Measurements from ENCODE around the gene PTPN20. TPM values are rescaled to one million over a fixed set of nuclear protein-coding genes. Genes with fewer than 3 reads are reported as not detected.

Gene PTPN20
- total RNA-seq, 1 experiment from 2014 or later: not detected

- Histone ChIP-seq H3K18ac (ENCODE audit: insufficient read length, low read depth, low read length) (no peak overlapping the region), H2AFZ (ENCODE audit: low read length) (no peak overlapping the region), H3K9ac (ENCODE audit: extremely low read depth, insufficient read length, low read length) (no peak overlapping the region), H3K27ac (ENCODE audit: insufficient read length, low read depth, low read length) (no peak overlapping the region), H2BK120ac (ENCODE audit: low read depth, low read length, poor library complexity, severe bottlenecking) (no peak overlapping the region), H3K23me2 (ENCODE audit: insufficient read length, low read depth, low read length, poor library complexity, severe bottlenecking) (no peaks in the 10 kb centered on the region), H2BK5ac (ENCODE audit: insufficient read length, low read length) (no peak overlapping the region), H3T11ph (ENCODE audit: low read length) (no peak overlapping the region), H4K20me1 (ENCODE audit: control insufficient read depth, insufficient read depth, insufficient read length) (no peaks in the 10 kb centered on the region), H3K4me1 (ENCODE audit: insufficient read depth, low read length) (no peaks in the 10 kb centered on the region), H4K91ac (ENCODE audit: insufficient read length, low read depth, low read length) (no peak overlapping the region), H4K8ac (replicated peaks; ENCODE audit: insufficient read length, low read depth, low read length) (no peak overlapping the region), H2BK15ac (ENCODE audit: low read depth, low read length) (no peak overlapping the region), H4K5ac (ENCODE audit: insufficient read length, low read depth, low read length) (no peak overlapping the region), H2BK12ac (ENCODE audit: insufficient read length, low read depth, low read length) (no peak overlapping the region), H3K23ac (ENCODE audit: insufficient read length, low read depth, low read length) (no peak overlapping the region), H3K79me1 (ENCODE audit: insufficient read depth, low read depth, low read length, poor library complexity, severe bottlenecking) (no peaks in the 10 kb centered on the region), H3K27me3 (ENCODE audit: insufficient read depth, low read length) (no peaks in the 10 kb centered on the region), H3K4ac (ENCODE audit: low read depth, low read length) (no peak overlapping the region), H3K9me3 (ENCODE audit: control insufficient read depth, low read depth, low read length) (no peaks in the 10 kb centered on the region), H3K56ac (ENCODE audit: insufficient read length, low read depth, low read length) (no peak overlapping the region), H2AK5ac (ENCODE audit: insufficient read length, low read length) (no peak overlapping the region), H3K14ac (ENCODE audit: insufficient read depth, low read length) (no peak overlapping the region), H2BK20ac (ENCODE audit: low read depth, low read length, poor library complexity, severe bottlenecking) (no peak overlapping the region), H3K79me2 (ENCODE audit: insufficient read depth, low read length) (no peaks in the 10 kb centered on the region), H3K4me2 (ENCODE audit: insufficient read depth, insufficient read length, low read length) (no peak overlapping the region)
- Mint-ChIP-seq H3K4me1 (no peaks in the 10 kb centered on the region), H3K9me3 (no peaks in the 10 kb centered on the region), H3K27ac (no peak overlapping the region), H3K27me3 (ENCODE audit: low read depth) (peaks cover 9% of the 10 kb centered on the region), H3K4me3 (no peak overlapping the region), H3K36me3 (ENCODE audit: insufficient read depth in 1 of 3, low read depth in 3 of 3) (no peaks in the 10 kb centered on the region)
- TF ChIP-seq CTCF (conservative IDR thresholded peaks at IDR 0.05): no peak
- no CpG with 5 or more reads among the region's 3 CpGs for WGBS (ENCODE audit: extremely low coverage, insufficient read length, low lambda C conversion rate)
- DNase-seq: no peak
Measured at GRCh38 chr10:47010036-47010435, 98.8 kb downstream of the PTPN20 start.

Data from H9 (cell line).